Activated CD4-positive, alpha-beta T cell treated with anti-CD3 and anti-CD28 coated beads for 24 hours (primary cell): ENCODE measurements around the gene PCDH12.

Experiments
- DNase-seq, 2 donors: peaks; one replicate each; pipeline ENCODE4 v3.0.0-alpha.2; 2020; ENCODE audit warnings: low read depth in 2 of 2

PCDH12 gene

GRCh38 chr5:141908796-141909195 is 49.2 kb downstream of the PCDH12 start:
- DNase-seq, result no peak

DNA sequence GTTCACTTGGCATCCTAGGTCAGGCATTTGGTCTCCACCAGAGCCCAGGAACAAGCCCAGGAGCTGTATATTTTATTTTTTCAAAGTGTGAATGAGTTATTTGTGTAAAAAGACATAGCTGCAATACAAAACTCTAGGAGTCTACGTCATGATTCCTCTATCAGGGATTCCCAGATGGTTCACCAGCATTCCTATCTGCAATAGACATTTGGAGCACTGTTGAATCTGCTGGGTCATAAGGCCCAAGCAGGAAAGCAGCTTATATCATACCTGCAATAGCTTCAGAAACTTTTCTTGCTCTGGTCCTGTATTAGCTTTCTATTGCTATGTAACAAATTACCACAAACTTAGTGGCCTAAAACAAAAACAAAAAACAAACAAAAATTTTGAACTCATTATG is 51.0 kb downstream of the PCDH12 start:
- DNase-seq, result no peak

- no peak for DNase-seq
Measured at GRCh38 chr5:141906517-141906916, 51.5 kb downstream of the PCDH12 start.

DNA sequence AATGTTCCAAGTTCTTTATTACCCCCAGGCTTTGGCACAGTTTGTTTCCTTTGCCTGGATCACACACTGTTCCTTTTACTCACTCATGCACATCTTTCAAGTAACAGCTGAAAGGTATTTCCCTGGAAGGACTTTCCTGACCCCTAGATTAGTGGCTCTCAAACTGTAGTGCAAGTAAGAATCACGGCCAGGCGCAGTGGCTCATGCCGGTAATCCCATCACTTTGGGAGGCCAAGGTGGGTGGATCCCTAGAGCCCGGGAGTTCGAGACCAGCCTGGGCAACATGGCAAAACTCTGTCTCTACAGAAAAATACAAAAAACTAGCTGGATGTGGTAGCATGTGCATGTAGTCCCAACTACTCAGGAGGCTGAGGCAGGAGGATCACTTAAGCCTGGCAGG is 53.5 kb downstream of the PCDH12 start:
- DNase-seq, result no peak

DNA sequence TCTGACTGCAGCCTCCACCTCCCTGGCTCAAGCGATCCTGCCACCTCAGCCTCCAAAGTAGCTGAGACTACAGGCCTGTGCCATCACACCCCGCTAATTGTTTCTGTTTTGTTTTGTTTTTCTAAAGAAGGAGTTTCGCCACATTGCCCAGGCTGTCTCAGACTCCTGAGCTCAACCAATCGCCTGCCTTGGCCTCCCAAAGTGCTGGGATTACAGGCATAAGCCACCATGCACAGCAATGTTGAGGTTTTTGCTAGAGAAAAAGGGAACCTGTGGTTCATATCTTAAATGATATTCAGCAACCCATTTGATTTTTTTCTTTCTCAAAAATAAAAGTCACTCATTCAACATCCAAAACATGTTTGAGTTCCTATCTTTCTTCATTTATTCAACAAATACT is 54.7 kb downstream of the PCDH12 start:
- no peak for DNase-seq

GRCh38 chr5:141902015-141902814 is 55.8 kb downstream of the PCDH12 start:
- DNase-seq, result no peak

GRCh38 chr5:141898448-141899049 is 59.5 kb downstream of the PCDH12 start:
- DNase-seq, result no peak

GRCh38 chr5:141897425-141897824 is 60.6 kb downstream of the PCDH12 start:
- DNase-seq, result no peak
